Gastroesophageal sphincter (tissue), 4 donors: ENCODE results near the gene ETS1. TPM values are rescaled to one million over a fixed set of nuclear protein-coding genes. Genes with fewer than 3 reads are reported as not detected.

Source experiments
- ATAC-seq: fragments of 150-250 bp; one replicate; pipeline ENCODE4 v1.9.1; 2016; ENCODE audit warnings: mild to moderate bottlenecking, moderate library complexity
- H3K27ac ChIP-seq, 4 donors: fragments of 200-600 bp; sonication (generic) in 3 of 4; 1 replicate in 3 of 4; 2 replicates in 1 of 4; pipeline ENCODE4 v1.5.1; 2016 to 2019
- H3K27me3 ChIP-seq: fragments of 200-600 bp; sonication (generic); one replicate; pipeline ENCODE4 v1.5.1; 2019
- H3K36me3 ChIP-seq, 2 donors: fragments of 200-600 bp; sonication (generic); one replicate each; pipeline ENCODE4 v1.5.1; 2019; ENCODE audit warnings: control low read depth in 1 of 2
- H3K4me1 ChIP-seq, 3 donors: fragments of 200-600 bp; sonication (generic); 1 replicate in 2 of 3; 2 replicates in 1 of 3; pipeline ENCODE4 v1.5.1; 2016 to 2019; ENCODE audit warnings: control low read depth in 2 of 3
- H3K4me3 ChIP-seq, 2 donors: fragments of 200-600 bp; sonication (generic); one replicate each; pipeline ENCODE4 v1.5.1; 2019; ENCODE audit warnings: mild to moderate bottlenecking in 1 of 2, moderate library complexity in 1 of 2
- H3K9me3 ChIP-seq, 3 donors: fragments of 200-600 bp; sonication (generic); one replicate each; pipeline ENCODE4 v1.5.1; 2017 to 2019; ENCODE audit warnings: control low read depth in 2 of 3
- EP300 ChIP-seq: sonication (generic); formaldehyde crosslinking; IDR thresholded peaks from one replicate; pipeline ENCODE4 v1.6.1; 2017; ENCODE audit warnings: antibody characterized with exemption, mild to moderate bottlenecking
- POLR2A ChIP-seq, 2 donors: fragments of 450-650 bp; IDR thresholded peaks; one replicate each; pipeline ENCODE4 v1.6.1; 2017; ENCODE audit warnings: antibody characterized with exemption in 2 of 2, mild to moderate bottlenecking in 2 of 2, moderate library complexity in 1 of 2
- POLR2AphosphoS5 ChIP-seq: sonication (generic); formaldehyde crosslinking; IDR thresholded peaks from one replicate; pipeline ENCODE4 v1.6.1; 2017; ENCODE audit warnings: antibody characterized with exemption
- WGBS, 2 donors: methylation state at CpG; one replicate each; pipeline ENCODE4 v1.1.5; 2018; ENCODE audit warnings: low coverage in 1 of 2; 5-methylcytosine and 5-hydroxymethylcytosine counted together
- total RNA-seq, 4 donors: library from RNA; depleted of rRNA; stranded (reverse); fragments of >200 nt; gene quantifications; one replicate each; pipeline ENCODE4 v1.1.0, GENCODE V29; 2016
- TF ChIP-seq, protein P1 (sequence below), 4 experiments: fragments of 200-600 bp in 2 of 4; fragments of 450-650 bp in 2 of 4; sonication (generic) in 1 of 4; IDR thresholded peaks; one replicate each; pipeline ENCODE4 v1.5.1; 2017 to 2019; ENCODE audit warnings: antibody characterized with exemption in 4 of 4, mild to moderate bottlenecking in 2 of 4, moderate library complexity in 2 of 4

ETS1 gene
- total RNA-seq, 4 donors from 2014 or later: 32.2 to 65.2 (median 51.0) TPM

DNA sequence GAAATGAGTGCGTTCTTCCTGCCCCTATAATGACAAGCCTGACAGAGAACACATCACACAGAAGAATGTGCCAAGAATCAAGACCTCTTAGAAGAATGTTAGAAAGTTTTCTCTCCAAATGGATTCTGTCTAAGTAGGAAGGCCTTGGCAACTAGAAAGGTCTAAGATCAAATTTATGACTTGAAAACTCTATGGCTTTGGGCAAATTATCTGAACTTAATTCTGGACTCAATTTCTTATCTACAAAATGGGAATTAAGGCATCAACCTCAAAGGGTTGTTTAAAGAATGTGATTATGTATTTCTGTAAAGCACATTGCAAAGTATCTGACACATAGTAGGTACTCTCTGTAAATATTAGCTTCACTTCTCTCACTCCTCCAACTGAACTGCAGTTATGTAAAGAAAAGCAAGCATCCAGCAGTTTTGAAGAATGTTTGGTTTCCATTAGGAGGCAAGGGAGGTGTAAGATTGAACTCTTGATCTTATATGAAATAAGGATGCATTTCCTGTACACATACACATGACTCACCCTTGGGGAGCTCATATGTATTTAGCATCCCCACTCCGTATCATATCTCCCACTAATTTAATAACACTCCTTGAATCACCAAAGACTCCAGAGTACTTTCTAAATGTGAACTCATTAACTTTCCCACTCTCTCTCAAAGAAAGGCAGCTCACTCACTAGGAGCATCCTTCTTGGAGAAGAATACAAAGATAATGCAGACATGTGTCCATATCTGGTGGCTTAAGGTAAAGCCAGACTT lies 77.6 kb downstream of the ETS1 start:
- no peak for ATAC-seq
- H3K27ac ChIP-seq: peak overlapping the region in 2 of 4 donors; percentile 45 to 81
- WGBS, 2 donors: 62 to 100% methylated on average over 1 to 2 of the region's 2 CpGs
- no peaks in the 10 kb centered on the region for H3K9me3 ChIP-seq
- no peak for TF ChIP-seq POLR2AphosphoS5
- TF ChIP-seq POLR2A (IDR thresholded peaks at IDR 0.05): no peak
- TF ChIP-seq EP300: no peak
- TF ChIP-seq, protein P1, sequence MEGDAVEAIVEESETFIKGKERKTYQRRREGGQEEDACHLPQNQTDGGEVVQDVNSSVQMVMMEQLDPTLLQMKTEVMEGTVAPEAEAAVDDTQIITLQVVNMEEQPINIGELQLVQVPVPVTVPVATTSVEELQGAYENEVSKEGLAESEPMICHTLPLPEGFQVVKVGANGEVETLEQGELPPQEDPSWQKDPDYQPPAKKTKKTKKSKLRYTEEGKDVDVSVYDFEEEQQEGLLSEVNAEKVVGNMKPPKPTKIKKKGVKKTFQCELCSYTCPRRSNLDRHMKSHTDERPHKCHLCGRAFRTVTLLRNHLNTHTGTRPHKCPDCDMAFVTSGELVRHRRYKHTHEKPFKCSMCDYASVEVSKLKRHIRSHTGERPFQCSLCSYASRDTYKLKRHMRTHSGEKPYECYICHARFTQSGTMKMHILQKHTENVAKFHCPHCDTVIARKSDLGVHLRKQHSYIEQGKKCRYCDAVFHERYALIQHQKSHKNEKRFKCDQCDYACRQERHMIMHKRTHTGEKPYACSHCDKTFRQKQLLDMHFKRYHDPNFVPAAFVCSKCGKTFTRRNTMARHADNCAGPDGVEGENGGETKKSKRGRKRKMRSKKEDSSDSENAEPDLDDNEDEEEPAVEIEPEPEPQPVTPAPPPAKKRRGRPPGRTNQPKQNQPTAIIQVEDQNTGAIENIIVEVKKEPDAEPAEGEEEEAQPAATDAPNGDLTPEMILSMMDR (IDR thresholded peaks at IDR 0.05): no peak
- H3K4me1 ChIP-seq: peaks cover 0 to 98% (median 65%) of the 10 kb centered on the region in 3 donors
- no peak overlapping the region for H3K4me3 ChIP-seq
- no peaks in the 10 kb centered on the region for H3K27me3 ChIP-seq
- peaks cover 0 to 9% of the 10 kb centered on the region in 2 donors for H3K36me3 ChIP-seq

DNA sequence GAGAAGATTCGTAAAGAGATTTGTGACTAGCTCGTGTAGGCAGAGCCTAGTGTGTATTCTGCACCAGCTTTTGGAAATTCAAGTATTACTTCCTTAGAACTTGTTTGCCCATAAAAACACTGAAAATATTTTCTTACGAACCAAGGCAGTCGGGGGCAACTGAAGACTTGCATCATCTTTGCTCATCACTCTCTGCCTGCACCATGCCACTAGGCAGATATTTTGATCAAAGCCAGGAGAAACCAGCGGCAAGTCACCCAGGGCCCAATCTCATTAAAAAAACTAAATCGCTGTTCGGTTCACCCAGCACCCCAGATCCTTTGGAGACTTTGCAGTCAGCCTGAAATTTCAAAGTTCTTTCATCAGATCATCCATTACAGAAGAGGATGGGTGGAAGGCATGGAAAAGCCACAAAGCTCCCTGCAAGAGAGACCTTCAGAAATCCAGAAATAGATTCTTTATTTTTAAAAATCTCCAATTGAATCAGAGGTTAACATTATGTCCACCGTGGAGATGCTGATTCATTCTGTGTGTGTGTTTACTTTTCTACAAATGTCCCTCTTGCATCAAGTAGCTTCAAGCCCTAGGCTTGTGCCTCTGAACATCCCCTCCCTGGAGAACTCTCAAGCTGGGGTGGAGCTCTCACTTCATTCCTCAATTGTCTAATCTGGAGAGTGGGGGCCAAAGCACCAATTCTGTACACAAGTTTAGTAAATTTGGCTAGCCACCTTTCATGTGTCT lies 78.4 kb downstream of the ETS1 start:
- H3K27me3 ChIP-seq: no peaks in the 10 kb centered on the region
- H3K4me1 ChIP-seq: peaks cover 0 to 98% (median 67%) of the 10 kb centered on the region in 3 donors
- H3K36me3 ChIP-seq: peaks cover 0 to 9% of the 10 kb centered on the region in 2 donors
- peak overlapping the region in 3 of 4 donors; percentile 81 to 83 (median 81) for H3K27ac ChIP-seq
- 52 to 73% methylated on average over 3 to 8 of the region's 8 CpGs for WGBS, 2 donors
- H3K9me3 ChIP-seq: no peaks in the 10 kb centered on the region
- no peak overlapping the region for H3K4me3 ChIP-seq
- ATAC-seq: no peak
- TF ChIP-seq POLR2AphosphoS5 (no peak), POLR2A (IDR thresholded peaks at IDR 0.05) (no peak)
- TF ChIP-seq, protein P1 (IDR thresholded peaks at IDR 0.05): no peak

DNA sequence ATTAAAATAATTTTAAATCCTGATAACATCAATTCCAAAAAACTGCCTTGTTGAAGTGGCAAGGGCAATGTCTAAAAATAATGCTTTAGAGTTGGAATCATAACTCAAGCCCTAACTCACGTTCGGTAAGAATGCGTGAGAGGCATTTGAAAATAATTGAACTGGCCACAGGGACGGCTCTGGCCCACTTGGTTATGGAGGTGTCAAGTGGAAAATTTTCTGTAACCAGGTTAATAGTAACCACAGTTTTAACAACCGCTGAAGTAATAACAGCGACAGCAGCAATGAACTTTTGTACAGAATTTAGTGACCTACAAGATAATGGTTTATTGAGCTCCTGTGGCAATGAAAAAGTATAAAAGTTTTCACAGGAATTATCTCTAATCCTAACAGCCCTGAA lies 79.4 kb downstream of the ETS1 start:
- H3K27me3 ChIP-seq: no peaks in the 10 kb centered on the region
- no peak for ATAC-seq
- H3K9me3 ChIP-seq: no peaks in the 10 kb centered on the region
- peaks cover 0 to 7% of the 10 kb centered on the region in 2 donors for H3K36me3 ChIP-seq
- TF ChIP-seq, protein P1 (IDR thresholded peaks at IDR 0.05): no peak
- TF ChIP-seq EP300 (no peak), POLR2A (IDR thresholded peaks at IDR 0.05) (no peak), POLR2AphosphoS5 (no peak)
- H3K4me1 ChIP-seq: peaks cover 0 to 99% (median 75%) of the 10 kb centered on the region in 3 donors
- 27 to 32% methylated on average over 6 of the region's 6 CpGs for WGBS, 2 donors
- H3K27ac ChIP-seq: peak overlapping the region; percentile 75 to 83 (median 81)
- peak overlapping the region in 1 of 2 donors; percentile 34 for H3K4me3 ChIP-seq

DNA sequence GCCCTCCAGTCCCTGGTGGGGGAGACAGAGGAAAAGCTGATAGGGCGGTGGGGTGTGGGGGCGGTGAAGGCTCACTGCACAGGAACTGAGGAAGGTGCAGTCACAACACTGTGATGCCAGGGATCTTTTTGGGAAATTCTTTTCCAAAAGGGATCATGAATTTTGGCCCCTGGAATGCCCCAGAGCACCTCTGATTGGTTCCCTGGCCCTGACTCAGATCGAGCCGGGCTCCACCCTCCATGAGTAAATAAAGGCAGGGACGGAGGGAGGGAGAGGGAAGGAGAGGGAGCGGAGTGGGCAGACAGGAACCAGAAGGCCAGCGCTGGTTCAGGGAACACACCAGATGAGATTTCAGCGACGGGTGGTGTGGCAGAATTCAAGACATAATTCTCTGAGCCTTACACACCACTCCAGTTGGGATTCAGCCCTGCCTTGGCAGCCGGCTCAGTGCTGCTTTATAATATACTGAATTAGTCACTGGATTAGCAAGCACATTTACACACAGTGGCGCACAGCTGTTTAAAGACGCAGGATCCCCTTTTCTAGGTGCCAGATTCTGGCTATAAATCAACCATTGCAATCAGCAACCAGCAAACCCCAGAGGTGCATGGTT lies 80.3 kb downstream of the ETS1 start:
- peaks cover 0 to 99% (median 79%) of the 10 kb centered on the region in 3 donors for H3K4me1 ChIP-seq
- TF ChIP-seq POLR2A (IDR thresholded peaks at IDR 0.05) (peak in 1 of 2 donors; percentile 41), POLR2AphosphoS5 (peak; percentile 92), EP300 (no peak)
- TF ChIP-seq, protein P1 (IDR thresholded peaks at IDR 0.05): no peak
- ATAC-seq: peak; percentile 91
- H3K36me3 ChIP-seq: no peaks in the 10 kb centered on the region
- no peaks in the 10 kb centered on the region for H3K27me3 ChIP-seq
- H3K27ac ChIP-seq: peak overlapping the region; percentile 75 to 83 (median 81)
- H3K4me3 ChIP-seq: peak overlapping the region; percentile 11 to 34
- 10% methylated on average over 10 of the region's 12 CpGs; no CpG with 5 or more reads in 1 of the 2 donors for WGBS, 2 donors
- H3K9me3 ChIP-seq: no peaks in the 10 kb centered on the region
